ENCODE data around the gene RASIP1. TPM values are rescaled to one million over a fixed set of nuclear protein-coding genes. Genes with fewer than 3 reads are reported as not detected.
A peak's percentile ranks its signal among the peaks of the same experiment; 100 is the strongest.

Gene RASIP1
- total RNA-seq, 3 donors from 2014 or later (not counting 1 experiment from before 2014, with no cell fraction given), result not detected

- TF ChIP-seq, protein P1, sequence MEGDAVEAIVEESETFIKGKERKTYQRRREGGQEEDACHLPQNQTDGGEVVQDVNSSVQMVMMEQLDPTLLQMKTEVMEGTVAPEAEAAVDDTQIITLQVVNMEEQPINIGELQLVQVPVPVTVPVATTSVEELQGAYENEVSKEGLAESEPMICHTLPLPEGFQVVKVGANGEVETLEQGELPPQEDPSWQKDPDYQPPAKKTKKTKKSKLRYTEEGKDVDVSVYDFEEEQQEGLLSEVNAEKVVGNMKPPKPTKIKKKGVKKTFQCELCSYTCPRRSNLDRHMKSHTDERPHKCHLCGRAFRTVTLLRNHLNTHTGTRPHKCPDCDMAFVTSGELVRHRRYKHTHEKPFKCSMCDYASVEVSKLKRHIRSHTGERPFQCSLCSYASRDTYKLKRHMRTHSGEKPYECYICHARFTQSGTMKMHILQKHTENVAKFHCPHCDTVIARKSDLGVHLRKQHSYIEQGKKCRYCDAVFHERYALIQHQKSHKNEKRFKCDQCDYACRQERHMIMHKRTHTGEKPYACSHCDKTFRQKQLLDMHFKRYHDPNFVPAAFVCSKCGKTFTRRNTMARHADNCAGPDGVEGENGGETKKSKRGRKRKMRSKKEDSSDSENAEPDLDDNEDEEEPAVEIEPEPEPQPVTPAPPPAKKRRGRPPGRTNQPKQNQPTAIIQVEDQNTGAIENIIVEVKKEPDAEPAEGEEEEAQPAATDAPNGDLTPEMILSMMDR (IDR thresholded peaks at IDR 0.05), result peak; percentile 74
- intact Hi-C loops (cut with micrococcal nuclease), result loop anchor here (1.0 to 5.0 kb wide), 2 partner anchors 29 to 38 kb away; partner anchors contain the start of genes CA11 and DBP
- no peak overlapping the region for H3K27ac ChIP-seq (ENCODE audit: low read length)
- no peaks in the 10 kb centered on the region for H3K9me3 ChIP-seq (ENCODE audit: control insufficient read depth, insufficient read depth, low read length)
- Mint-ChIP-seq H3K27me3 (ENCODE audit: low read depth in 2 of 2) (peaks cover 0 to 3% of the 10 kb centered on the region in 2 donors), H3K27ac (peak overlapping the region in 1 of 2 donors; percentile 52), H3K9me3 (no peaks in the 10 kb centered on the region), H3K4me1 (peaks cover 7 to 8% of the 10 kb centered on the region in 2 donors), H3K4me3 (no peak overlapping the region), H3K36me3 (no peaks in the 10 kb centered on the region)
- H3K4me3 ChIP-seq (ENCODE audit: low read length), result no peak overlapping the region
- H3K36me3 ChIP-seq (ENCODE audit: control insufficient read depth, insufficient read depth, low read length), result no peaks in the 10 kb centered on the region
- H3K4me1 ChIP-seq (ENCODE audit: control insufficient read depth, insufficient read depth, low read length), result peaks cover 8% of the 10 kb centered on the region
- H3K27me3 ChIP-seq (ENCODE audit: control insufficient read depth, insufficient read depth, low read length), result no peaks in the 10 kb centered on the region
- ATAC-seq (peak; percentile 74 to 98 (median 98)), DNase-seq (peak; percentile 59 to 91)
- 43% methylated on average over 28 of the region's 28 CpGs for WGBS (ENCODE audit: insufficient coverage)
Measured at GRCh38 chr19:48674921-48675824, 65.2 kb downstream of the RASIP1 start.

DNA sequence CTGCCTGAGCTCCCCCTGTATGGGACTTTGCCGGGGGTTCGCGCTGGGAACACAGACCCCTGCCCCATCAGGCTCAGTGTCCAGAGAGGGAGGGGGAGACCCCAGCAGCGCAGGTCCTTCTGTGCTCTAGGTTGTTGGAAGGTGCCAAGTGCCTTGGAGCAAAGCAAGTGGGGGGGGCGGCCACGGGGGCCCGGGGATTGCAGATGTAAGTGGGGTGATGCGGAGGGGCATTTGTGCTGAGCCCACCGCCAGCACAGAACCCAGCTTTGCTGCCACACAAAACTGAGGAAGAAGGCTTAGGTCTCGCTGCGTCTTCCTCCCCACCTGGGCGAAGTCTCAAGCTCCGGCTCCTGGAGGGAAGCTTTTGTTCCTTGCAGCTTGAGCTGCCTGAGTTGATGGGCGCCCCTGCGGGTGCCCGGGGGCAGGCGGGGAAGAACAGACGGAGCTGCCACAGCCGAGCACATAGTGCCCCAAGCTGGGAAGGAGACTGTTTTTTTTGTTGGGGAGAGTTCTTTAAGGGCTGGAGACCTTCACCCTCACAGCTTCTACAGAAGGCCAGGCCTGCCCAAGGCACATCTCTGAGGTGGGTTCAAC lies 66.1 kb downstream of the RASIP1 start:
- H3K36me3 ChIP-seq (ENCODE audit: control insufficient read depth, insufficient read depth, low read length), result no peaks in the 10 kb centered on the region
- 93% methylated on average over 18 of the region's 19 CpGs for WGBS (ENCODE audit: insufficient coverage)
- intact Hi-C loops (cut with micrococcal nuclease), result no loop called here
- H3K27ac ChIP-seq (ENCODE audit: low read length), result no peak overlapping the region
- H3K9me3 ChIP-seq (ENCODE audit: control insufficient read depth, insufficient read depth, low read length), result no peaks in the 10 kb centered on the region
- Mint-ChIP-seq H3K36me3 (no peaks in the 10 kb centered on the region), H3K27me3 (ENCODE audit: low read depth in 2 of 2) (peaks cover 0 to 3% of the 10 kb centered on the region in 2 donors), H3K4me3 (no peak overlapping the region), H3K27ac (no peak overlapping the region), H3K9me3 (peaks cover 5% of the 10 kb centered on the region in 2 donors), H3K4me1 (peaks cover 7 to 15% of the 10 kb centered on the region in 2 donors)
- H3K4me3 ChIP-seq (ENCODE audit: low read length), result no peak overlapping the region
- DNase-seq, result no peak
- H3K4me1 ChIP-seq (ENCODE audit: control insufficient read depth, insufficient read depth, low read length), result peaks cover 8% of the 10 kb centered on the region
- TF ChIP-seq, protein P1 (IDR thresholded peaks at IDR 0.05), result no peak
- no peak for ATAC-seq
- no peaks in the 10 kb centered on the region for H3K27me3 ChIP-seq (ENCODE audit: control insufficient read depth, insufficient read depth, low read length)

- Mint-ChIP-seq H3K27ac (no peak overlapping the region), H3K9me3 (peaks cover 5 to 9% of the 10 kb centered on the region in 2 donors), H3K36me3 (no peaks in the 10 kb centered on the region), H3K4me1 (peaks cover 7 to 15% of the 10 kb centered on the region in 2 donors), H3K27me3 (ENCODE audit: low read depth in 2 of 2) (peaks cover 0 to 3% of the 10 kb centered on the region in 2 donors), H3K4me3 (no peak overlapping the region)
- Histone ChIP-seq H3K27ac (ENCODE audit: low read length) (no peak overlapping the region), H3K36me3 (ENCODE audit: control insufficient read depth, insufficient read depth, low read length) (no peaks in the 10 kb centered on the region), H3K4me3 (ENCODE audit: low read length) (no peak overlapping the region), H3K4me1 (ENCODE audit: control insufficient read depth, insufficient read depth, low read length) (peaks cover 8% of the 10 kb centered on the region), H3K27me3 (ENCODE audit: control insufficient read depth, insufficient read depth, low read length) (no peaks in the 10 kb centered on the region), H3K9me3 (ENCODE audit: control insufficient read depth, insufficient read depth, low read length) (no peaks in the 10 kb centered on the region)
- intact Hi-C loops (cut with micrococcal nuclease), result no loop called here
- no peak for DNase-seq
- ATAC-seq, result no peak
- TF ChIP-seq, protein P1 (IDR thresholded peaks at IDR 0.05), result no peak
- WGBS (ENCODE audit: insufficient coverage), result 84% methylated on average over 25 of the region's 25 CpGs
Measured at GRCh38 chr19:48673436-48674100, 66.8 kb downstream of the RASIP1 start.

Data from natural killer cell (primary cell).